CD4-positive, alpha-beta T cell (primary cell): ENCODE results near the gene TSPAN13. TPM values are rescaled to one million over a fixed set of nuclear protein-coding genes. Genes with fewer than 3 reads are reported as not detected.

Experiments
- ATAC-seq: fragments of 200-7000 bp; cut with Tn5 transposase; one replicate; pipeline ENCODE4 v1.10.0; 2022; ENCODE audit warnings: mild to moderate bottlenecking; ENCODE audit not compliant: poor library complexity
- CTCF ChIA-PET: fragments of 350-600 bp; sonication (Branson Sonifier 250); formaldehyde crosslinking; loops from one replicate; lab custom pipeline; 2021; ENCODE audit warnings: antibody characterized with exemption, inconsistent platforms; lab: Charles Lee
- POLR2A ChIA-PET: fragments of 350-600 bp; sonication (Branson Sonifier 250); formaldehyde crosslinking; loops from one replicate; lab custom pipeline; 2021; ENCODE audit warnings: antibody characterized with exemption, inconsistent platforms; lab: Charles Lee
- DNase-seq, 14 experiments: peaks; one replicate each; pipeline ENCODE4 v3.0.0-alpha.2; 2013 to 2020; ENCODE audit warnings: mixed read lengths in 2 of 14
- H3K27ac ChIP-seq, 2 donors: one replicate each; pipeline versions ENCODE4 v1.5.1 to v1.7.0; 2013; ENCODE audit warnings: low read length in 2 of 2, low read depth in 1 of 2, mild to moderate bottlenecking in 1 of 2
- H3K27me3 ChIP-seq, 2 experiments: 1 replicate in 1 of 2; 2 replicates in 1 of 2; pipeline versions ENCODE4 v1.6.1 to v1.7.0; 2013; ENCODE audit warnings: low read length in 2 of 2, control low read depth in 1 of 2, mild to moderate bottlenecking in 1 of 2, moderate library complexity in 1 of 2; ENCODE audit not compliant: insufficient read depth in 2 of 2, control insufficient read depth in 1 of 2
- H3K36me3 ChIP-seq: one replicate; pipeline ENCODE4 v1.6.1; 2013; ENCODE audit warnings: low read length, control low read depth; ENCODE audit not compliant: insufficient read depth
- H3K4me1 ChIP-seq: one replicate; pipeline ENCODE4 v1.6.1; 2013; ENCODE audit warnings: low read length, control low read depth; ENCODE audit not compliant: insufficient read depth
- H3K4me3 ChIP-seq: one replicate; pipeline ENCODE4 v1.5.1; 2013; ENCODE audit warnings: mild to moderate bottlenecking, low read length, moderate library complexity
- H3K9me3 ChIP-seq, 2 experiments: 1 replicate in 1 of 2; 2 replicates in 1 of 2; pipeline versions ENCODE4 v1.6.1 to v1.7.0; 2013; ENCODE audit warnings: low read length in 2 of 2, mild to moderate bottlenecking in 2 of 2, control low read depth in 1 of 2, moderate library complexity in 1 of 2; ENCODE audit not compliant: control insufficient read depth in 1 of 2, insufficient read depth in 1 of 2
- H3K27ac Mint-ChIP-seq: one replicate; pipeline ENCODE4 v1.8.0; 2020; ENCODE audit warnings: mixed read lengths
- H3K27me3 Mint-ChIP-seq: one replicate; pipeline ENCODE4 v1.8.0; 2021; ENCODE audit warnings: mixed read lengths
- H3K36me3 Mint-ChIP-seq: one replicate; pipeline ENCODE4 v1.8.0; 2021; ENCODE audit warnings: low read depth, mixed read lengths
- H3K4me1 Mint-ChIP-seq: one replicate; pipeline ENCODE4 v1.8.0; 2021; ENCODE audit warnings: low read depth, mixed read lengths
- H3K4me3 Mint-ChIP-seq: one replicate; pipeline ENCODE4 v1.8.0; 2020; ENCODE audit warnings: mild to moderate bottlenecking, mixed read lengths
- H3K9me3 Mint-ChIP-seq: one replicate; pipeline ENCODE4 v1.8.0; 2020; ENCODE audit warnings: mixed read lengths
- CTCF ChIP-seq: fragments of 200-600 bp; IDR thresholded peaks from one replicate; pipeline ENCODE4 v1.8.0; 2022; ENCODE audit warnings: antibody characterized with exemption, mild to moderate bottlenecking
- intact Hi-C, 2 experiments: fragments of 100-400 bp; cut with DNase I in 1 of 2; cut with micrococcal nuclease in 1 of 2; formaldehyde crosslinking; loops; one replicate each; pipeline versions ENCODE4 v1.15.1 to v1.9.0; 2023 to 2025; cut with DNase I, micrococcal nuclease
- total RNA-seq, 174 experiments: library from RNA in 2 of 174; stranded (reverse) in 2 of 174; gene quantifications; one replicate each; pipeline ENCODE4 v1.2.3 and lab custom pipeline; 2021 to 2026

TSPAN13 gene
- total RNA-seq, 2 experiments from 2014 or later = 0.16 to 0.25 TPM

- H3K27me3 Mint-ChIP-seq = peaks cover 21% of the 10 kb centered on the region
- no peaks in the 10 kb centered on the region for H3K9me3 ChIP-seq
- H3K27ac ChIP-seq = no peak overlapping the region
- no peak for TF ChIP-seq CTCF
- H3K4me3 Mint-ChIP-seq = no peak overlapping the region
- intact Hi-C loops = no loop called here
- ChIA-PET CTCF (interaction anchor here (0.7 kb wide), 3 partner anchors 15 to 1397 kb away, joined by 3 read pairs; no protein-coding TSS in a partner anchor), POLR2A (no interaction called here)
- H3K9me3 Mint-ChIP-seq = no peaks in the 10 kb centered on the region
- H3K36me3 Mint-ChIP-seq = no peaks in the 10 kb centered on the region
- ATAC-seq (no peak), DNase-seq (no peak)
- H3K4me3 ChIP-seq = no peak overlapping the region
- H3K4me1 Mint-ChIP-seq = no peaks in the 10 kb centered on the region
- H3K36me3 ChIP-seq = no peaks in the 10 kb centered on the region
- H3K27ac Mint-ChIP-seq = no peak overlapping the region
- no peaks in the 10 kb centered on the region for H3K27me3 ChIP-seq
- no peaks in the 10 kb centered on the region for H3K4me1 ChIP-seq
Observed at GRCh38 chr7:16818732-16819131, 65.2 kb downstream of the TSPAN13 start.

- no peaks in the 10 kb centered on the region for H3K36me3 ChIP-seq
- DNase-seq = no peak
- Mint-ChIP-seq H3K36me3 (no peaks in the 10 kb centered on the region), H3K27me3 (peaks cover 24% of the 10 kb centered on the region), H3K9me3 (no peaks in the 10 kb centered on the region), H3K4me1 (no peaks in the 10 kb centered on the region), H3K27ac (no peak overlapping the region), H3K4me3 (no peak overlapping the region)
- H3K4me1 ChIP-seq = no peaks in the 10 kb centered on the region
- intact Hi-C loops = no loop called here
- H3K27ac ChIP-seq = no peak overlapping the region
- no peak for TF ChIP-seq CTCF
- H3K9me3 ChIP-seq = no peaks in the 10 kb centered on the region
- no peaks in the 10 kb centered on the region for H3K27me3 ChIP-seq
- no peak overlapping the region for H3K4me3 ChIP-seq
- ChIA-PET CTCF (no interaction called here), POLR2A (no interaction called here)
- ATAC-seq = no peak
Observed at GRCh38 chr7:16822029-16822428, 68.5 kb downstream of the TSPAN13 start.

GRCh38 chr7:16826060-16826459, 72.5 kb downstream of the TSPAN13 start:
- H3K4me1 Mint-ChIP-seq = no peaks in the 10 kb centered on the region

More at GRCh38 chr7:16826060-16826459, 72.5 kb downstream of the TSPAN13 start:
- Mint-ChIP-seq H3K27ac (no peak overlapping the region), H3K4me3 (no peak overlapping the region), H3K36me3 (no peaks in the 10 kb centered on the region), H3K9me3 (peaks cover 4% of the 10 kb centered on the region), H3K27me3 (peaks cover 22% of the 10 kb centered on the region)
- POLR2A ChIA-PET = no interaction called here
- no peak for TF ChIP-seq CTCF
- ATAC-seq (no peak), DNase-seq (no peak)
- Histone ChIP-seq H3K4me3 (no peak overlapping the region), H3K36me3 (no peaks in the 10 kb centered on the region), H3K4me1 (no peaks in the 10 kb centered on the region), H3K27me3 (no peaks in the 10 kb centered on the region), H3K9me3 (no peaks in the 10 kb centered on the region), H3K27ac (no peak overlapping the region)
- CTCF ChIA-PET = no interaction called here
- intact Hi-C loops = no loop called here
